Measurements from ENCODE around the gene FRMPD1.

FRMPD1 gene

DNA sequence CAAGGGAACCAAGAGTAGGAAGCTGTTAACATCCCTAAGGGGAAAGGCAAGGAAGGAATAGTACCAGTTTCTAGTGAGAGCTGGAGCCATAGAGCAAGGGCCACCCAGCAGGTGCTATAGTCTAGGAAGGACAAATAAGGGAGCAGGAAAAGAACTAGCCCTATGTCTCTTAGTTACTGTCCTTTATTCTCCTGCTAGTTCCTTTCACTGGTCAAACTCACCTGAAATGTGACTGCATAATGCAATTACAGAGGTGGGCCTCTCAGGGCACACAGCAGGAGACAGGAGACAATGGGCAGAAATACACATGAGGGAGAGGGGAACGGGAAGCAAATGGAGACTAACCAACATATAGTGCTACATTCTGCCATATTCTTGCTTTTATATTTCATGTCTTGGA lies 26.7 kb upstream of the FRMPD1 start:
- no peaks in the 10 kb centered on the region for H3K36me3 ChIP-seq (ENCODE audit: control insufficient read depth, insufficient read depth, low read length)
- TF ChIP-seq, protein P1, sequence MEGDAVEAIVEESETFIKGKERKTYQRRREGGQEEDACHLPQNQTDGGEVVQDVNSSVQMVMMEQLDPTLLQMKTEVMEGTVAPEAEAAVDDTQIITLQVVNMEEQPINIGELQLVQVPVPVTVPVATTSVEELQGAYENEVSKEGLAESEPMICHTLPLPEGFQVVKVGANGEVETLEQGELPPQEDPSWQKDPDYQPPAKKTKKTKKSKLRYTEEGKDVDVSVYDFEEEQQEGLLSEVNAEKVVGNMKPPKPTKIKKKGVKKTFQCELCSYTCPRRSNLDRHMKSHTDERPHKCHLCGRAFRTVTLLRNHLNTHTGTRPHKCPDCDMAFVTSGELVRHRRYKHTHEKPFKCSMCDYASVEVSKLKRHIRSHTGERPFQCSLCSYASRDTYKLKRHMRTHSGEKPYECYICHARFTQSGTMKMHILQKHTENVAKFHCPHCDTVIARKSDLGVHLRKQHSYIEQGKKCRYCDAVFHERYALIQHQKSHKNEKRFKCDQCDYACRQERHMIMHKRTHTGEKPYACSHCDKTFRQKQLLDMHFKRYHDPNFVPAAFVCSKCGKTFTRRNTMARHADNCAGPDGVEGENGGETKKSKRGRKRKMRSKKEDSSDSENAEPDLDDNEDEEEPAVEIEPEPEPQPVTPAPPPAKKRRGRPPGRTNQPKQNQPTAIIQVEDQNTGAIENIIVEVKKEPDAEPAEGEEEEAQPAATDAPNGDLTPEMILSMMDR (IDR thresholded peaks at IDR 0.05; ENCODE audit: insufficient read depth, low read length, poor library complexity, severe bottlenecking), result no peak
- H3K27me3 ChIP-seq (replicated peaks; ENCODE audit: control insufficient read depth, insufficient read depth, low read length), result no peaks in the 10 kb centered on the region; the same call in 1 of the 2 replicates
- no peak overlapping the region for H3K4me3 ChIP-seq (replicated peaks; ENCODE audit: low read depth, low read length)
- DNase-seq (ENCODE audit: extremely low read depth, insufficient read length), result no peak

DNA sequence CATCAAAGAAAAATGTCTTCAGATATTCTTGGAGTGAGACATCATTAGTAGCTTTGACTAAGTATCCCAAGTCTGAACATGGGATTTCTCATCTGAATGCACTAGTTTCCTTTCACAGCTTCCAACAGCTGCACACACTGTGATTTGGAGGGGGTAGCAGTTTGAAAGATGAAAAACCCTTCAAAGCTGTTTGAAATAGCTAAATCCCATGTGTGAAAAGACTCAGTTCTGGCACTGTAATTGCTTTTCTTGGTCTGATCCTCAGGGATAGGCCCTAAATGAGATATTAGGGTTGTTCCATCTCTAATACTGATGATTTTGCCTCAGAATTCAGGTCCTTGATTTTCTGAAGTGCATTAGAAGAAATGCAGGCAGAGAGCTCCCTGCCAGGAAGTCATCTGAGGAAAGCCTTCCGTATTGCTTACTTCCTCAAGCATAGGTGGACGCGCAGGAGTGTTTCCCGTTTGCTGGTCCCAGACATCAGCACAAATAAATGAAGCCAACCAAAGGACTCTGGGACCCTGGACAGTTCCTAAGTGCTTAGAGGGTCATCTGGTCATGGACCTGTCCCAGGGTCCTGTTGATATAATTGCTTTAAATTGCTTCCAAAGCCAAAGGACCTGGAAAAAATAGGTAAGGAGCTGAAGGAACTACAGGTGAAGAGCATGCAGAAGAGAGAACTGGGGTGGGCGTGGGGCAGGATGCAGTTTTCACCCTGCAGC lies 25.6 kb upstream of the FRMPD1 start:
- Histone ChIP-seq H3K27me3 (replicated peaks; ENCODE audit: control insufficient read depth, insufficient read depth, low read length) (no peaks in the 10 kb centered on the region; the same call in 1 of the 2 replicates), H3K36me3 (ENCODE audit: control insufficient read depth, insufficient read depth, low read length) (no peaks in the 10 kb centered on the region), H3K4me3 (replicated peaks; ENCODE audit: low read depth, low read length) (no peak overlapping the region)
- DNase-seq (ENCODE audit: extremely low read depth, insufficient read length), result no peak
- TF ChIP-seq, protein P1 (IDR thresholded peaks at IDR 0.05; ENCODE audit: insufficient read depth, low read length, poor library complexity, severe bottlenecking), result no peak

DNA sequence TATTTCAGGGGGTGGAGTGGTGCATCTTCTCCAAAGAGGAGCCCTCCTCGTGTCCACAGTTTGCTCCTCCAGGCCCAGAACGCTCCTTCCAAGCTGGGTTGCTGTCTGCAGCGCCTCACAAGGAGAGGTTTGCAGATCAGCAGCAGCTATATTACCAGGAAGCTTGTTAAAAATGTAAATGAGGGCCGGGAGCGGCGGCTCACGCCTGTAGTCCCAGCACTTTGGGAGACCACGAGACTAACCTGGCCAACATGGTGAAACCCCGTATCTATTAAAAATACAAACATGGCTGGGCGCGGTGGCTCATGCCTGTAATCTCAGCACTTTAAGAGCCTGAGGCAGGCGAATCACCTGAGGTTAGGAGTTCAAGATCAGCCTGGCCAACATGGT lies 25.0 kb upstream of the FRMPD1 start:
- TF ChIP-seq, protein P1 (IDR thresholded peaks at IDR 0.05; ENCODE audit: insufficient read depth, low read length, poor library complexity, severe bottlenecking), result no peak
- no peaks in the 10 kb centered on the region; the same call in 1 of the 2 replicates for H3K27me3 ChIP-seq (replicated peaks; ENCODE audit: control insufficient read depth, insufficient read depth, low read length)
- no peak for DNase-seq (ENCODE audit: extremely low read depth, insufficient read length)
- H3K36me3 ChIP-seq (ENCODE audit: control insufficient read depth, insufficient read depth, low read length), result no peaks in the 10 kb centered on the region
- no peak overlapping the region for H3K4me3 ChIP-seq (replicated peaks; ENCODE audit: low read depth, low read length)

DNA sequence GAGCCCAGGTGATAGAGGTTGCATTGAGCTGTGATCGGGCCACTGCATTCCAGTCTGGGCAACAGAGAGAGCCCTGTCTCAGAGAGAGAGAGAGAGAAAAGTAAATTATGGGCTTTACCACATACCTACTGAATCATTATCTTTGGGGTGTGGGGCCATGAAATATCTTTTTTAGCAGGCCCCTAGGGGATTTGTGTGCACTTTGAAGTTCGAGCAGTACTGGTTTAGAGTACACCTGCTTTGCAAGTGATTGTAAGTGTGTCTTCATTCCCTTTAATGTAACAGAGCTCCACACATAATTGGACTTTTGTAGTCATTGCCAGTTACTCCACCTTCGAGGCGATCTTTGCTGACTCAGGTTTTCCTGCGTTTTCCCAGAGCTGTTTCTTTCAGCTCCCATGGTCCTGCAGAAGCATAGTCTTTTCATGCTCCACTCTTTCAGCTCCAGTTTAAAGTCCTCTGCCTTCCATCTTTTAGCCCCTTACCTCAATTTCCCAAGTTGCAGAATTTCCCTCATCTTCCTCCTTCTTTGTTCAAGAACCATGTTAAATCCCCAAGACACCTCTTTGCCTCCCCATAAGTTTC lies 24.0 kb upstream of the FRMPD1 start:
- no peak for DNase-seq (ENCODE audit: extremely low read depth, insufficient read length)
- H3K27me3 ChIP-seq (replicated peaks; ENCODE audit: control insufficient read depth, insufficient read depth, low read length), result no peaks in the 10 kb centered on the region; the same call in 1 of the 2 replicates
- TF ChIP-seq, protein P1 (IDR thresholded peaks at IDR 0.05; ENCODE audit: insufficient read depth, low read length, poor library complexity, severe bottlenecking), result no peak

DNA sequence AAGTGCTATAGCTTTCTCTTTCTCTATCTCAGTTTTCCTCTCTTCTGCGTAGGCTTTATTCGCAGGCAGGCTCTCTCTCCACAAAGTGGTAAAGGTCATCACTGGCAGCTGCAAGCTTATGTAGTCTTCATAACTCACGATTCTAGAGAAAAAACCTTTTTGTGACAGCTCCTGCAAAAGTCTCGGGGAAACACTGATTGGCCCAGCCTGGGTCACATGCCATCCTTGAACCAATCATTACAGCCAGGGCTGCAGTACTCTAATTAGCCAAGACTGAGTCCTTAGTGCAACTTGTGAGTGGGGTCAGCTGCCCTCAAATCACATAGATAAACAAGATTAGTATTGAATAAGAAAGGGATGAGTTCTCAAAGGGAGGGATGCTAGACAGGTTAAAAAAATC lies 18.3 kb upstream of the FRMPD1 start:
- DNase-seq (ENCODE audit: extremely low read depth, insufficient read length), result no peak
- Histone ChIP-seq H3K4me3 (replicated peaks; ENCODE audit: low read depth, low read length) (no peak overlapping the region), H3K36me3 (ENCODE audit: control insufficient read depth, insufficient read depth, low read length) (no peaks in the 10 kb centered on the region), H3K27me3 (replicated peaks; ENCODE audit: control insufficient read depth, insufficient read depth, low read length) (no peaks in the 10 kb centered on the region)
- TF ChIP-seq, protein P1 (IDR thresholded peaks at IDR 0.05; ENCODE audit: insufficient read depth, low read length, poor library complexity, severe bottlenecking), result no peak

More for the DNA sequence above, 24.0 kb upstream of the FRMPD1 start:
- no peaks in the 10 kb centered on the region for H3K36me3 ChIP-seq (ENCODE audit: control insufficient read depth, insufficient read depth, low read length)
- H3K4me3 ChIP-seq (replicated peaks; ENCODE audit: low read depth, low read length), result no peak overlapping the region
